Calu3 (cell line): ENCODE data around the gene PTPRN2. TPM values are rescaled to one million over a fixed set of nuclear protein-coding genes. Genes with fewer than 3 reads are reported as not detected.

Experiments used
- BruUV-seq: library from RNA; stranded (reverse); fragments of 400-500 nt; replicated peaks from 2 replicates; lab custom pipeline; 2021; lab: Mats Ljungman, UMichigan
- CTCF ChIA-PET: fragments of 300-600 bp; sonication (Branson Sonifier 250); formaldehyde crosslinking; loops from one replicate; lab custom pipeline; 2022; ENCODE audit warnings: antibody characterized with exemption; lab: Charles Lee
- DNase-seq: peaks from one replicate; pipeline ENCODE4 v3.0.0; 2022
- H3K27ac Mint-ChIP-seq: one replicate; pipeline ENCODE4 v1.8.0; 2022; ENCODE audit warnings: mixed read lengths; ENCODE audit not compliant: unreplicated experiment
- H3K27me3 Mint-ChIP-seq: one replicate; pipeline ENCODE4 v1.8.0; 2022; ENCODE audit warnings: mixed read lengths; ENCODE audit not compliant: unreplicated experiment
- H3K36me3 Mint-ChIP-seq: one replicate; pipeline ENCODE4 v1.8.0; 2022; ENCODE audit warnings: mild to moderate bottlenecking, moderate library complexity, mixed read lengths; ENCODE audit not compliant: insufficient read depth, unreplicated experiment
- H3K4me1 Mint-ChIP-seq: one replicate; pipeline ENCODE4 v1.8.0; 2022; ENCODE audit warnings: mild to moderate bottlenecking, low read depth, mixed read lengths; ENCODE audit not compliant: unreplicated experiment
- H3K4me3 Mint-ChIP-seq: one replicate; pipeline ENCODE4 v1.8.0; 2022; ENCODE audit warnings: mild to moderate bottlenecking, low read depth, moderate library complexity, mixed read lengths; ENCODE audit not compliant: unreplicated experiment
- H3K9me3 Mint-ChIP-seq: one replicate; pipeline ENCODE4 v1.8.0; 2022; ENCODE audit warnings: low read depth, mixed read lengths; ENCODE audit not compliant: unreplicated experiment
- intact Hi-C: fragments of 100-400 bp; cut with micrococcal nuclease; formaldehyde crosslinking; loops from one replicate; pipeline ENCODE4 v1.10.0; 2022; ENCODE audit not compliant: unreplicated experiment
- total RNA-seq: library from RNA; stranded (reverse); gene quantifications from 2 replicates; pipeline ENCODE4 v1.2.3, GENCODE V29; 2022
- TF ChIP-seq, protein P1 (sequence below): fragments of 200-600 bp; IDR thresholded peaks from one replicate; pipeline ENCODE4 v1.8.0; 2022; ENCODE audit warnings: antibody characterized with exemption; ENCODE audit not compliant: unreplicated experiment

Gene PTPRN2
- total RNA-seq, 1 experiment from 2014 or later, result 2.0 TPM

- Mint-ChIP-seq H3K36me3 (no peaks in the 10 kb centered on the region), H3K4me3 (peak overlapping the region; percentile 45), H3K9me3 (no peaks in the 10 kb centered on the region), H3K27ac (peak overlapping the region; percentile 48), H3K4me1 (no peaks in the 10 kb centered on the region), H3K27me3 (no peaks in the 10 kb centered on the region)
- intact Hi-C loops, result loop anchor here (2.0 to 5.0 kb wide), 2 partner anchors 122 to 133 kb away; no protein-coding TSS in a partner anchor
- BruUV-seq, result TSS peak; percentile 75
- peak; percentile 47 for DNase-seq
- TF ChIP-seq, protein P1, sequence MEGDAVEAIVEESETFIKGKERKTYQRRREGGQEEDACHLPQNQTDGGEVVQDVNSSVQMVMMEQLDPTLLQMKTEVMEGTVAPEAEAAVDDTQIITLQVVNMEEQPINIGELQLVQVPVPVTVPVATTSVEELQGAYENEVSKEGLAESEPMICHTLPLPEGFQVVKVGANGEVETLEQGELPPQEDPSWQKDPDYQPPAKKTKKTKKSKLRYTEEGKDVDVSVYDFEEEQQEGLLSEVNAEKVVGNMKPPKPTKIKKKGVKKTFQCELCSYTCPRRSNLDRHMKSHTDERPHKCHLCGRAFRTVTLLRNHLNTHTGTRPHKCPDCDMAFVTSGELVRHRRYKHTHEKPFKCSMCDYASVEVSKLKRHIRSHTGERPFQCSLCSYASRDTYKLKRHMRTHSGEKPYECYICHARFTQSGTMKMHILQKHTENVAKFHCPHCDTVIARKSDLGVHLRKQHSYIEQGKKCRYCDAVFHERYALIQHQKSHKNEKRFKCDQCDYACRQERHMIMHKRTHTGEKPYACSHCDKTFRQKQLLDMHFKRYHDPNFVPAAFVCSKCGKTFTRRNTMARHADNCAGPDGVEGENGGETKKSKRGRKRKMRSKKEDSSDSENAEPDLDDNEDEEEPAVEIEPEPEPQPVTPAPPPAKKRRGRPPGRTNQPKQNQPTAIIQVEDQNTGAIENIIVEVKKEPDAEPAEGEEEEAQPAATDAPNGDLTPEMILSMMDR, result no peak
- CTCF ChIA-PET, result interaction anchor here (0.7 to 1.5 kb wide), 6 partner anchors 9 to 952 kb away, joined by 3 to 4 read pairs (median 3); no protein-coding TSS in a partner anchor
Measured at GRCh38 chr7:157554393-157555238, 1033.0 kb downstream of the PTPRN2 start.

DNA sequence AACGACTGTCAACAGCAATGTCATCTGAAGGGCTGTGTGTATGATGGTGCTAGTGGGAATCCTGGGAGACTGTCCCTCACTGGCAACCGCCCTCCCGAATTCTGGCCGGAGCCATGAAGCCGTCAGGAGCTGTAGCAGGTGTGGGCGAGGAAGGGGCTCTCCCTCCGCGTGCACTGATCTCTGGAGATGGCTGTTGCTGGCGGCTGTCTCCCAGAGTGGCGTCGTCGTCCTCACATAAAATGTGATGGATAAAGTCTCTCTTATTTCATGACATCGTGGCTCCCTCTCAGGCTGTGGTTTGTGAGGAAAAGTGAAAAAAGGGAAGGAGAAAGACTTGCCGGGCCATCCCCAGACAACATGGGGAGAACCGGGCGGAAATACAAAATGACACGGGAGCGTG lies 1034.4 kb downstream of the PTPRN2 start:
- CTCF ChIA-PET, result no interaction called here
- no peaks in the 10 kb centered on the region for H3K36me3 Mint-ChIP-seq
- BruUV-seq, result no TSS peak
- H3K4me1 Mint-ChIP-seq, result no peaks in the 10 kb centered on the region
- H3K27ac Mint-ChIP-seq, result no peak overlapping the region
- H3K4me3 Mint-ChIP-seq, result no peak overlapping the region
- TF ChIP-seq, protein P1, result no peak
- no peak for DNase-seq
- no peaks in the 10 kb centered on the region for H3K9me3 Mint-ChIP-seq
- intact Hi-C loops, result no loop called here
- no peaks in the 10 kb centered on the region for H3K27me3 Mint-ChIP-seq

DNA sequence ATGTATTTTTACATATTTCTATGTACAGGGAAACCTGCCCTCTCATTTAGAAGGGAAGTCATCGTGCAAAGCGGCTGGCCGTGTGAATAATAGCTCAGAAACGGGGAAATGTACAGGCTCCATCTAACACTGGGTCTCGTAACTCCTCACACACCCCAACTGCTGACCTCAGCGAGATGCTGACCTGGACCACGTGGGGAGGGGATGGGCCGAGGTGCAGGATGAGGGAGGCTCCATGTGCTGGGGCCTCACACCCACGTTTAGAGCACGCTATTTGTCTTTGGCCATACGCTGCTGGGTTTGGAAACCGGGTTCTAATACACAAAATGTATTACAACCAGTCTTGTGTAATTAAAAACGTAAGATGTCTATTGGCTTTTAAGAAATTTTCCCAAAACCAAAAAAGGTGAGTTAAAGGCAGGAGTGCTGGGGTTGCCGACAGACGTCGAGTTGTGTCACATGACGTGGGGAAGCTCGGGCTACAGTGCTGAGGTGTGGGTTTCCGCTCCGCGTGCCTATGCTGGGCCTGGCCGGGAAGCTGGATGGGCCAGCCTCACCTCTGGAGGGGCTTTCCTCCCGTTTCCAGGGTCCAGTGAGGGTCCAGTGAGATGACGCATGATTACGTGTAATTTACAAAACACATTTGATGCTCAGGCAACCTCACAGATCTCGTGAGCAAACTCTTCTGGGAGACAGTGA lies 1035.2 kb downstream of the PTPRN2 start:
- CTCF ChIA-PET, result no interaction called here

GRCh38 chr7:157551325-157552070 lies 1036.1 kb downstream of the PTPRN2 start:
- H3K4me3 Mint-ChIP-seq, result no peak overlapping the region
- intact Hi-C loops, result no loop called here
- H3K27ac Mint-ChIP-seq, result no peak overlapping the region
- H3K27me3 Mint-ChIP-seq, result no peaks in the 10 kb centered on the region
- H3K36me3 Mint-ChIP-seq, result no peaks in the 10 kb centered on the region
- CTCF ChIA-PET, result no interaction called here
- TF ChIP-seq, protein P1, result no peak
- H3K4me1 Mint-ChIP-seq, result no peaks in the 10 kb centered on the region
- BruUV-seq, result no TSS peak
- no peaks in the 10 kb centered on the region for H3K9me3 Mint-ChIP-seq
- no peak for DNase-seq

More for the DNA sequence above, 1035.2 kb downstream of the PTPRN2 start:
- intact Hi-C loops, result no loop called here
- no peak overlapping the region for H3K4me3 Mint-ChIP-seq
- no TSS peak for BruUV-seq
- no peaks in the 10 kb centered on the region for H3K27me3 Mint-ChIP-seq
- H3K4me1 Mint-ChIP-seq, result no peaks in the 10 kb centered on the region
- no peaks in the 10 kb centered on the region for H3K36me3 Mint-ChIP-seq
- no peak overlapping the region for H3K27ac Mint-ChIP-seq
- H3K9me3 Mint-ChIP-seq, result no peaks in the 10 kb centered on the region
- DNase-seq, result no peak
- TF ChIP-seq, protein P1, result no peak
